IPS-18a (cell line): ENCODE data around the gene ATXN1.

Experiments used
- H3K27ac ChIP-seq: one replicate; pipeline ENCODE4 v1.5.1; 2013; ENCODE audit warnings: low read length
- H3K27me3 ChIP-seq: one replicate; pipeline ENCODE4 v1.6.1; 2013; ENCODE audit warnings: mild to moderate bottlenecking, low read length; ENCODE audit not compliant: control insufficient read depth, insufficient read depth
- H3K36me3 ChIP-seq: one replicate; pipeline ENCODE4 v1.6.1; 2013; ENCODE audit warnings: low read depth, low read length; ENCODE audit not compliant: control insufficient read depth
- H3K4me1 ChIP-seq: one replicate; pipeline ENCODE4 v1.6.1; 2013; ENCODE audit warnings: low read depth, low read length; ENCODE audit not compliant: control insufficient read depth
- H3K4me3 ChIP-seq: one replicate; pipeline ENCODE4 v1.5.1; 2013; ENCODE audit warnings: low read length
- H3K9ac ChIP-seq: one replicate; pipeline ENCODE4 v1.6.1; 2013; ENCODE audit warnings: mild to moderate bottlenecking, low read length, moderate library complexity
- H3K9me3 ChIP-seq: one replicate; pipeline ENCODE4 v1.6.1; 2013; ENCODE audit warnings: low read depth, low read length; ENCODE audit not compliant: control insufficient read depth

Gene ATXN1

GRCh38 chr6:16258709-16259075 is 502.6 kb downstream of the ATXN1 start:
- no peak overlapping the region for H3K9ac ChIP-seq
- no peaks in the 10 kb centered on the region for H3K9me3 ChIP-seq

DNA sequence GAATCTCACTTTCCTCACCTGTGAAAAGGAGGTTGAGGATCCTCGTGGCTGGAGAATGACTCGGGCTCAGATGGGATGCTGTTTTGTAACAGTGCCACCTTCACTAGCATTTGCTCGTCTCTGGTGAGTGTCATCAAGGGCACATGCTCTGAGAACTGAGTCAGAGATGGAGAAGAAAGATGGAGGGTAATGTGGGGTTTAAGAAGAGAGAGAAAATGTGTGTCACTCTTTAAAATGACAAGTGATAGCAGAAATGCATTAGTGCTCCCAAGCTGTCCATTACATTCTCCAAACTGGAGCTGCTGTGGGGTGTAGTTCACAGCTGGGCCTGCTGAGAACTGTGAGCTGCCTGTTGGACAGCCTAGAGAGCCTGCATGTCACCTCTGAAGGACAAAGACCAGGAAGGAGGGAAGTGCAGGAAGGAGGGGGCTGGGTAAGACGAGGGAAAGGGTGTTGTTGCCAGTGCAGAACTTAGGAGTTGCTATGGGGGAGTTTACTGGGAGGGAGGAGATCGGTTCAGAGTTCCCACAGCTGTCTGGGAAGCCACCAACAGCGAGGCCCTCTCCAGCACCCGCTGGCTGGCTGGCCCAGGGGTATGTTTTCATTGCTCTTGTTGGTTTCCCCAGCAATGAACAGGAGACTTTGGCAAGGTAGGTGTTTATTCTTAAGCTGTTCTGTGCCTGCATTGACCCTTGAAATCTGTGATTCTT is 503.1 kb downstream of the ATXN1 start:
- no peaks in the 10 kb centered on the region for H3K27me3 ChIP-seq
- no peak overlapping the region for H3K4me3 ChIP-seq
- no peaks in the 10 kb centered on the region for H3K9me3 ChIP-seq
- H3K9ac ChIP-seq: no peak overlapping the region
- H3K36me3 ChIP-seq: no peaks in the 10 kb centered on the region
- H3K27ac ChIP-seq: no peak overlapping the region
- H3K4me1 ChIP-seq: peaks cover 11% of the 10 kb centered on the region

More at GRCh38 chr6:16258709-16259075, 502.6 kb downstream of the ATXN1 start:
- H3K27ac ChIP-seq: no peak overlapping the region
- no peaks in the 10 kb centered on the region for H3K36me3 ChIP-seq
- H3K4me3 ChIP-seq: no peak overlapping the region
- H3K27me3 ChIP-seq: no peaks in the 10 kb centered on the region
- peaks cover 11% of the 10 kb centered on the region for H3K4me1 ChIP-seq

- Histone ChIP-seq H3K4me3 (no peak overlapping the region), H3K4me1 (peaks cover 11% of the 10 kb centered on the region), H3K36me3 (no peaks in the 10 kb centered on the region), H3K27me3 (no peaks in the 10 kb centered on the region), H3K27ac (no peak overlapping the region), H3K9me3 (no peaks in the 10 kb centered on the region), H3K9ac (no peak overlapping the region)
Measured at GRCh38 chr6:16256781-16257180, 504.5 kb downstream of the ATXN1 start.

DNA sequence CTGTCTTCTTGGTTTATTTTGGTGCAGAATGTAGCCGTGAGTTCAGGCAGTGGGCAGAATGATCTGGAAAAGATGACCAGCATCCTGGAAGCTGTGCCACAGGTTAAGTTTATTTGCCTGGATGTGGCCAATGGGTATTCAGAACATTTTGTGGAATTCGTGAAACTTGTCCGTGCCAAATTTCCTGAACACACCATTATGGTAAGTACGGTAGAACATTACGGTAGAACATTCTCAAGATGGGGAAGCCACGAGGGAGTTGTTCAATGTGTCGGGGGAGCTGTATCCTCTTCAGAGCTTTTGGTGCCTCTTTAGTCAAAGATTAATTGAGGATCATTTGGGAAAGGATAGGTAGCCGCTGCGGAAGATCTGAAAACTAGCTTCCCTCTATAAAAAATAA is 506.7 kb downstream of the ATXN1 start:
- Histone ChIP-seq H3K27ac (no peak overlapping the region), H3K9me3 (no peaks in the 10 kb centered on the region), H3K36me3 (no peaks in the 10 kb centered on the region), H3K9ac (no peak overlapping the region), H3K4me1 (peaks cover 11% of the 10 kb centered on the region), H3K27me3 (no peaks in the 10 kb centered on the region), H3K4me3 (no peak overlapping the region)

- H3K9ac ChIP-seq: no peak overlapping the region
- H3K27me3 ChIP-seq: no peaks in the 10 kb centered on the region
- no peak overlapping the region for H3K4me3 ChIP-seq
- H3K9me3 ChIP-seq: no peaks in the 10 kb centered on the region
- peaks cover 7% of the 10 kb centered on the region for H3K4me1 ChIP-seq
- no peak overlapping the region for H3K27ac ChIP-seq
- H3K36me3 ChIP-seq: no peaks in the 10 kb centered on the region
Measured at GRCh38 chr6:16253399-16254144, 507.7 kb downstream of the ATXN1 start.

GRCh38 chr6:16252686-16253299 is 508.5 kb downstream of the ATXN1 start:
- Histone ChIP-seq H3K9ac (no peak overlapping the region), H3K4me1 (no peaks in the 10 kb centered on the region)

GRCh38 chr6:16251706-16252105 is 509.6 kb downstream of the ATXN1 start:
- Histone ChIP-seq H3K4me3 (no peak overlapping the region), H3K9me3 (no peaks in the 10 kb centered on the region), H3K4me1 (no peaks in the 10 kb centered on the region), H3K27ac (no peak overlapping the region), H3K27me3 (no peaks in the 10 kb centered on the region), H3K36me3 (no peaks in the 10 kb centered on the region), H3K9ac (no peak overlapping the region)

More at GRCh38 chr6:16252686-16253299, 508.5 kb downstream of the ATXN1 start:
- H3K9me3 ChIP-seq: no peaks in the 10 kb centered on the region
- no peaks in the 10 kb centered on the region for H3K27me3 ChIP-seq
- H3K4me3 ChIP-seq: no peak overlapping the region
- H3K36me3 ChIP-seq: no peaks in the 10 kb centered on the region
- H3K27ac ChIP-seq: no peak overlapping the region

GRCh38 chr6:16249971-16250370 is 511.3 kb downstream of the ATXN1 start:
- no peaks in the 10 kb centered on the region for H3K9me3 ChIP-seq
- H3K4me3 ChIP-seq: no peak overlapping the region
- H3K27me3 ChIP-seq: peaks cover 4% of the 10 kb centered on the region
- H3K27ac ChIP-seq: no peak overlapping the region
- no peaks in the 10 kb centered on the region for H3K36me3 ChIP-seq
- no peaks in the 10 kb centered on the region for H3K4me1 ChIP-seq
- H3K9ac ChIP-seq: no peak overlapping the region
